Smooth muscle cell of the brain vasculature (primary cell): ENCODE measurements around the gene FGGY.

Experiments used
- DNase-seq: peaks from one replicate; pipeline ENCODE4 v3.0.0-alpha.2; 2012; ENCODE audit warnings: low read depth, low spot score

FGGY gene

DNA sequence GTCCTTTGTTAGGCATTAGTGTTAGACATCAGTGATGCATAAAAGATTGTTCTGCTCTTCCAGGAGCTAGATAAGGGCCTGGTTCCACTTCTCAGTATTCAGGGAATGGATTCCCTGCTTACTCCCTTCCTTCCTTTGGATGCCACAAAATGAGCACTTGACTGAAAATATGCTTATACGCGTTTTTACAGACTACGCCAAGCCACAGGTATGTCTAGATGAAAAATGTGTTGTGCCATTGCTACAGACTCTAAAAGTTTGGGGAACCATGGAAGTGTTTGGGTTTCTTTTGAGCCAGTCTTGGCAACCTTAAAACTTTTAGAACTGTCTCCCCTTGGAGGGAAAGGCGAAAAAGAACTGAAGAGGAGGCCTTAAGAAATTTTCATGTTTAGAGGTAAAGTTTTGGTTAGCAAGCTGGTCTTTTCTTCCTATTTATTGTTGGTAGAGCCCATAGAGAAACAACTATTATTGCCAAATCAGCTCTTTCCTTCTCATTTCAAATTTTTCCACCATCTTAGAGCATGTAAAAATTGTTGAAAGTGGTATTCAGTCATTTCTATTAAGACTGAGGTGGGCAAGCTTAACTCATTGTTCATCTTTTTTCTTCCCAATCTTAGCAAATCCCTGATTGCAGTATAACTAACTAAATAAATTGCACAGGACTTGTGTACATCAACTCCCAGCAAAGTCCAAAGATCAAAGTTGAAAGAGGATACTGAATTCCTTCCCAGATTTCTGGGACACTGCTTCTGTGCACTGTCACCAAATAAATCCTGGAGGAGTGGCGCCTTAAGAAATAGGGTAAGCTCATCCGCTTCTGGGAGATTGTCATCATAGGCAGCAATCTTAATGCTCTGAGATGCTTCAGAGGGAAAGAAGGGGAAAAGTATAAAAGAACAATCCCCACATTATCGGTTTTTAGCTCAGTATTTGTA is 18.9 kb downstream of the FGGY start:
- DNase-seq, result no peak

DNA sequence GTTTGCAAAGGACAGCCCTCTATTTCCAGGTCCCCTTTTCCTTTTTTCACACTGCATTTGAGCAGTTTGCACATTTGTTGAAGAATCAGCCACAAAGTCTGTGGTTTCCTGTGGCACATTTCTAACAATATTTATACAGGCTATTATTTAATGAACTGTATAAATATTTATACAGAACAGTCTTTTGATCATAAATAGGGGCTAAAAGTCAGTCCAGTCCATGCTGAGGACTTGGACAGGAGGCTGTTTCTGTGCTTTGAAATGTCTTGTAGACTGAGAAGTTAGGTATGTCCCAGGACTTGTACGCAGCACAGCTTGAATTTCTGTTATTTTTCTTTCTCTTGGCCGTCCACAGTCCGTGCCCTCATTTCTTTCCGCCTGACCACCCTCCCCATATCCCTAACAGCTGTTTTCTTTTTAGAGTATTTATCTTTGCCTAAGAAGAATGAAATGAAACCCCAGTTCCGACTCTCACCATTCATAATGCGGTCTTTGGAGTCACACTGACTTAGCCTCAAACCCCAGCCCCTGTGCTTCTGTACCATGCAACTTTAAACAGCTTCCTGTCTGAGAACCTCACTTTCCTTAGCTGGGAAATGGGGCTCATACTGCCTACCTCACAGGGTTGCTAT is 19.7 kb downstream of the FGGY start:
- DNase-seq, result peak; percentile 94

DNA sequence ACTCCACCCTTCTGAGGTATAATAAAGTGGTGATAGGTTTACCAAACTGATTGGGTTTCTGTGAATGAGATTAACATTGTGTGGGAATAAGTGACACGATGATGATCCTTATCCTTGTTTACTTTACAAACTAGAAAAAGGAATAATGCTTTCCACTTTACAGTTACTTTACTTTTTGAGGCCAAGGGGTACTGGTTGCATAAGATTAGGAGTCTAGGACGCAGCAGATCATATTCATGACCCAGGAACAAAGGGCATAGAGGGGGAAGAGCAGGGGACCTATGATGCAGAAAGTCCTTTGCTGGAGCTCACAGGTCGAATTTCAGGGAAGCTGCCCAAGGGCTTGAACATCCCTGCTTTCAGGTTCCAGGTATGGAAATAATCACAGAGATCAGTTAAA is 20.4 kb downstream of the FGGY start:
- DNase-seq, result no peak

DNA sequence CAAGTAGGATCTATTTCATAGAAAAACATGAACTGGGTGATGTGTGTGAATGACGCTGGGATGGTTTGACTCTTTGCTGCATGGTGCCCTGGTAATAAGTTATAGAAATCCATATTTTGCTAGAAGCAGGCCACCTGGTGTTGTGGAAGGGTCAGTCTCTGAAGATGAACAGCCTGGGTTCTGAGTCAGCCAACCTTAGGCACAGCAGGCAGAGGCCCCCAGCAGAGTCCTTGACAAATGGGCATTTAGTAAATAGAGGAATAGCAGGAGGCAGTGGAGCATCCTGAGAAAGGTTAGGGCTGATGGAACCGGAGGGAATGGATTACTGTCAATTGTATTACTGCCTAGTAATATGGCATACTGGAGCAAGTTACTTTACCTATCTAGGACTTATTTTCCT is 20.9 kb downstream of the FGGY start:
- DNase-seq, result peak; percentile 93

DNA sequence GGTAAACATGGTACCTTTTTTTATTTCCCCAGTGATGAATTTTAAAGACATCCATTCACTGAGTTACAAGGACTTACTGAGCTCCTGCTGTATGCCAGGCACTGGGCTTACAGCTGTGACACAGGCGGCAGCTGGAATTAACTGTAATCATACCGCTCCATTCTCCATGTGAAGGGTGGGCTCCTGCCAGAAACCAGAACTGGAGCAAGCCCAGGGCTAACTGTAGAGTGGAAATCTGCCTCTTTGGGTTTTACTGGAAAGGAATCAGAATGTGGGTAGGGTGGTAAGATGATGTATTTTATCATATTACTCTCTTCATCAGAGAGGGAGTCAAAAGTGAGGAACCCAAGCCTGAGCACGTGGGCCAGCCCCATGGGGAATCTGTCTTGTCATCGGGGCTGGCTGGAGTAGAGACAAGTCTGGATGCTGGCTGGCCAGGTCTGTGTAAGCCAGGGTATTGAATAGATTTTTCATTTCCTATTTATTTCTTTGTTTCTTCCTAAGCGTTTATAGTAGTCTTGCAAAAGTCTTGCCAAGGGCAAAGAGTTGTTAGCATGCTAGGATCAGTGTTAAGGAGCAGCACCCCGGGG is 21.5 kb downstream of the FGGY start:
- DNase-seq, result no peak

DNA sequence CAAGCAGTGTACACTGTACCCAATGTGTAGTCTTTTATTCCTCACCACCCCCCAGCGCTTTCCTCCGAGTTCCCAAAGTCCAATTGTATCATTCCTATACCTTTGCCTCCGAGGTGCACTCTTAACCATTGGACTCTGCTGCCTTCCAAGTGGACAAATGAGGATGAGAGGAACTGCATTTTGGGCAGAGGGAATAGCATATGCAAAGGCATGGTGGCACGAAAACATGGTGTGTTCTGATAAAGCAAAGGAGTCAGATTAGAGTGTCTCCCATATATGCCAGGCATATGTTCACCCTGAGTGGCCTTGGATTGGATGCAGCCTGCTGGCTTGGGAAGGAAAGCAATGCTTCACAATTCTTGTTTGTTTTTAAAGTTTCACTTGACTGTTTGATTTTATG is 25.5 kb downstream of the FGGY start:
- DNase-seq, result no peak

DNA sequence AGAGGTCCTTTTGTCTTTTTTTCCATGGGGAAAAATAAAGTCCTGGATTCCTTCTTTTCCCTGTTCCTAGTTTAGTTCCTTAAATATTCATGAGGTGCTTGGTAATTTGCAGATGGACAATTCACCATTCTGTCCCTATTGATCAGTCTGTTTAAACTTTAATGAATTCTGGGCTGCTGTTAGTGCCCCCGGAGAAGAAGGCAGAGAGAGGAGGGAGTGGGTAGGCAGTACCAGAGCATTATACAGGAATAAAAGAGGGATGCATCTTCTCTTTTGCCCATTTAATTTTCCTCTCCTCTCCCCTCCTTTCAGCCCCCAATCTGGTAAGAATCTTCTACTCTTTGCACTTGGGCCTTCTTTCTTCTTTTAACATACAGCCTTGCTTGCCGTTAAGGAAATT is 25.9 kb downstream of the FGGY start:
- no peak for DNase-seq

DNA sequence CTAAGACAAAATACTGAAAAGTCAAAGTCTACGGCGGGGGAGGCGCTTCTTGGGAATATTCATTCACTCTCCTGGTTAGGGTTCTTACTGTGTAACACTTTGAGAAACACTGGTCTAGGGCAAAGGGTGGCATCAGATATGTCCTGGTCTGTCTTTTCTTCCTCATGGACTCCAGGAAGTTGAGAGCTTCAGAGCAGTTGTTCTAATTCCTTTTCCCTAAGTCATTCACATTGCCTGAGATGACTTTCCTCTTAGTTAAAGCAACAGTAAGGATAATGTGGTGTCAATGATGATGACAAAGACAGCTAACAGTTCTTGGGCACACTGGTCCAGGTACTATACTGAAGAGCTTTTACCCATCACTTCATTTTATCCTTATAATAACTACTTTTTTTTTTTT is 27.0 kb downstream of the FGGY start:
- DNase-seq, result no peak

DNA sequence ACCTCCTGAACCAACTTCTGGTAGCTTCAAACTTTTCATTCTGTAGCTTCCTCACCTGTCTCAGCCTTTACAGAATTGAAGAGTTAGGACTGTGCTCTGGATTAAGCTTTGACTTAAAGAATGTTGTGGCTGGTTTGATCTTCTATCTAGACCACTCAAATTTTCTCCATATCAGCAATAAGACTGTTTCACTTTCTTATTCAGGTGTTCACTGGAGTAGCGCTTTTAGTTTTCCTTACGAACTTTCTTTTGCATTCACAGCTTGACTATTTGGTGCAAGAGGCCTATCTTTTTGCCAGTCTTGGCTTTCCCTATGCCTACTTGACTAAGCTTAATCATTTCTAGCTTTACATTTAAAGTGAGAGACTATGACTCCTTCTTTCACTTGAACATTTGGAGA is 31.5 kb downstream of the FGGY start:
- no peak for DNase-seq

DNA sequence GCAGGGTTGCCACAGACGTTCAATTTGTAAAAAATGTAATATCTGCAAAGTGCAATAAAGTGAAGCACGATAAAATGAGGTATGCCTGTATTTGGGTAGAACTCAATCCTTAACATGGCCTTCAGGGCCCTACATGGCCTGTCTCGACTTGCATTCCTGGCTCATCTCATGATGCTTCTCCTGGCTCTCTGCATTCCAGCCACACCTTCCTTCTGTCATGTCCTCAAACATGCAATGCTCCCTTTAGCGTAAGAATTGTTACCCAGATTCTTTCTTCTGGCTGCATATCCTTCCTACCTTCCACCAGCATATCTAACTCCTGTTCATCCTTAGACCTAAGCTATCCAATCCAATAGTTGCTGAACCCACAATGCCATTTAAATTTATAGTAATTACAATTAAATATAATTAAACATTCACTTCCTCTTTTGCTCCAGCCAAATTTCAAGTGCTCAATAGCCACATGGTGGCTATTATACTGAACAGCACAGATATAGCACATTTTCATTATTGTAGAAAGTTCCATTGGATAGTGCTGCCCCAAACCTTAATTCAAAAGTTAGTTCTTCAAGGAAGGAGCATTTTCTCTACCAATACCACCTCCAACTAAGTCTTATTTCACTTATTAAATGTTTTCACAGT is 32.6 kb downstream of the FGGY start:
- no peak for DNase-seq

DNA sequence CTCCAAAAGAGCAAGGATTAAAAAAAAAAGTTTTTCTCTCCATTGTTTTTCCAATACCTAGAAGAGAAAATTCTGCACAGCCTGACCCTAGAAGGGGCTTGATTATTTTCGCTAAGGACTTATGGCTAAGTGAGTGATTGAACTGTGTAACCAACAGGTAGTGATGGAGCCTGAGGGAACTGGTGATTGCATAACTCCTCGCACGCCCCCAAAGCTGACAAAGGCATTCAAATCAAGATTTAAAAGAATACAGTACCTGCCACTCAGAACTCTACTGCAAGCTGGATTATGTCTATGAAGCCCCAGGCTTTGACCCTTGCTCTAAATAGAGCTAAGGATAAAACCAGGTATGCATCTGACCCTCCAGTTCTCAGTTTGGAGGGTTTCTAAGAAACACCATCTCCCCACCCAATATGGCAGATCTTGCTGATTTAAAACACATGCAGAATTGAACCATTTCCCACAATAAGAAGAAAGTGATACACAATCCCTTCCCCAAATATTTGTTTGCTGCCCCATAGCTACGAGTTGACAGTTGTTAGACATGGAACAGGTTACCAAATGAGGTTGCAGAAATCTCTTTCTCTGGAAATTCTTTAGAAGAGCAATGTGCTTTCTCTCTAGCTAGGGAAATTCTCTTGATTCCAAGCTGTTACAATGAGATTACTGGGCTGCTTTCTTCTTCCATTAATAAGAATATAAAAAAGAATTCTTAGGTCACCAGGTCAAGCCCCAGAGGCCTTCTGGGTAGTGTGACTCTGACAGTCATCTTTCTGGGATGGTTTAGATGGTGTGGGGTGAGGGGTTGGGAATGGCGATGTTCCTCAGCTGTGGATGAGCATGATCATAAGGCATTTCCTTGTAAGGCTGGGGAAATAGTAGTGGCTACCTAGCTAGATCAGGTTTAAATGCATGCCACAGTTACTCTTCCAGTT is 35.1 kb downstream of the FGGY start:
- no peak for DNase-seq

DNA sequence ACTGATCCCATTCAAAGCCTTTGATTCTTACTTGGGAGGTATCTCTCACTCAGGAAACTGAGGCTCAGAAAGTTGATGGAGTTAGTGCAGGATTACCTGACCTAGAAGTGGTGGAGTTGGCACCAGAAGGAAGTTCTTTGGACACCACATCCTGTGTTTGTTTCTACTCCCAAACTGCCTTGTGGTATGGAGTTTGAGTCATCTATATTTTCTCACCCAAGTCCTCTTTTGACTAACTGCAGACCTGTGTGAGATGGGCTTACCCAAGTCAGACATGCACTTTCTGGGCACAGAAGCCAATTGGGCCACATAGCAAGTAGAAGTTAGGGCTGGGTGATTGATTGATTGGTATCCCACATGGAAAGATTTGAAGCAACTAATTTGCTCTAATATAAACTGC is 36.1 kb downstream of the FGGY start:
- no peak for DNase-seq

DNA sequence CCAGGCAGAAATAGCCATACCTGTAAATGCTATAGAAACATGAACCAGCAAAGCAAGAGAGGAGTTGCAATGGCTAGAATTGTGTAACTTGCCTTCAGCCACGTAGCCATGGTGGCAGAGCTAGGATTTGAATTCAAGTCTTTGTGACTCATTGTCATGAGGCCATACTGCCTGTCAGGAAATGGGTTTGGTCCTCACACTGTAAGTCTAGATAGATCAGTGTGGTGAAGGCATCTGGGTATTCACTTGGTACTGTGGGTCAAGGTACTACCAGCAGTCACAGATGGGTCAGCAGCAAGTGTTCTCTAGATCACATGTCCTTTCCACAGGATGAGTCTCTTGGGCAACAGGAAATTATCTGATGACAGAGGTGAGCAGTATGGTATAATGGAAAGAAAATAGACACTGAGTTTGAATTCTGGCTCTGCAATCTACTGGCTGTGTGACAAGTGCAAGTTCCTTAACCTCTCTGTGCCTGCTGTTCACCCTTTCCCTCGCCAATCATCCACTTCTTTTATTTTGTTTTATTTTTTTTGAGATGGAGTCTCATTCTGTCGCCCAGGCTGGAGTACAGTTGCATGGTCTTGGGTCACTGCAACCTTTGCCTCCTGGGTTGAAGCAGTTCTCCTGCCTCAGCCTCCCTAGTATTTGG is 36.9 kb downstream of the FGGY start:
- no peak for DNase-seq

DNA sequence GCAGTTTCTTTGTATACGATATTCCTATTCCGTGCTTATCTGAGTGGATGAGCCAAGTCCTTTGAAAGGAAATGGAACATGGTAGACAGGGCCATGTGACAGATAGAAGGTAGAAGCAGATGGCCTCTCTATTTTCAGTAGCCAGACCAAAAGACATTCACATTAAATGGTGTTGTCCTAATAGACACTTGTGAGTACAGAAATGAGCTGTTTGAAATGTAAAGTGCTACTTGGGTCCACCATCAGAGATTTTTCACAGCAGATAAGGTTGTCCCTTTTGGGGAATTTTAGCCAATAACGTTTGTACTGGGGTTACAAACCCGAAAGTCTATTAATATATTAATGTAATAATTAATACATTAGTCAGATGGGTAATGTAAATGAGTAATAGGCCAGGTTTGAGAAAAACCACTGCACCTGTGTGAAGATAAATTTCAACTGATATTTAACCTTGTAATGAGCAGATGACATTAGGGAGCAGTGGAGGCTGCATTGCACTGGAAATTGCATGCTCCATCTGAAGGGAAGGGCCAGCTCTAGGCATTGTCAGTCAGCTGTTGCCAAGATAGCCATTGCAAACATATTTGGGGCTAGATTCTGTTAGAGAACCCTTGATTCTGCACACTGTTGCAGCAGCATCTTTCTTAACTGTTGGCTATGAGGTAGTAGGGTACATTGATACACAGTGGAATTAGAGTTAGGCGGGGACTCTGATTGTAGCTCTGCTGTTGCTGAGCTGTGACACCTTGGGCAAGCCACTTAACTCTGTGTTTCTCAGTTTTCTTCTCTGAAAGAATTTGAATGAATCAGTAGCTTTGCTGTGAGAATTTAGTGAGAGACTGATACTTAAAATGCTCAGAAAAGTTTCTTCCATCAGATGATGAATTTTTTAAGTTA is 43.8 kb downstream of the FGGY start:
- DNase-seq, result no peak

DNA sequence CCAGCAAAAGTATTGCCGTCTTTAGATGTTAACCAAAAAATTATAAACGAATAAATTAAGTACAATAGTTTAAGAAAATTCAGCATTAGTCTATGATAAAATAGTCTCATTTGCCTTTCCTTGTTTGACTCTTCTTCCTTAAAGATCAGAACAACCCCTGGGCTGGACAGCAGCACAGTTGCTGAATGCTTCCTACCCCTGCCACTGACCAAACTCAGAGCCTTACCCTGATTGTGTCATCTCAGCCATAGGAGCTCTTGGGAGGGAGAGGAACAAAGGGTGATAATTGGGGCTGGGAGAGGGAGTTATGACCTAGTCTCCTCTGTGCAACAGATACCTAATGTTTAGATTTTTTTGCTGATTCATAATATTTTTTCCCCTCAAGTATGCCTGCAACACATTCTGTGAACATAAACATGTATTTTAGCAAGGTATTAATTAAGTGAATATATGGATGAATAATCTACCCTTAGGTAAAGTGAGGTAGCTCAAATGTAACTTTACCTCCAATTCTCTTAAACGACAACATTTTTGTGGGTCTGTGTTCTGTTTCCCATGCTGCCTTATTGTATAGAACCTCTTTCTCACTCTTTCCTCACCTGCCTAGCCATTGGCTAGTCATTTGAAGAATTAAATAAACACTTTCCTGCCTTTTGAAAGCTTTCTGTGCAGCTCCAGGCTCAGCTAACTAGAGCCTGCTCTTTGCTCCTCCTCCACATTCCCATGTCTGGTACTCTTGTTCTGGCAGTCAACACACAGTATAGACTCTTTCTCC is 46.1 kb downstream of the FGGY start:
- no peak for DNase-seq

DNA sequence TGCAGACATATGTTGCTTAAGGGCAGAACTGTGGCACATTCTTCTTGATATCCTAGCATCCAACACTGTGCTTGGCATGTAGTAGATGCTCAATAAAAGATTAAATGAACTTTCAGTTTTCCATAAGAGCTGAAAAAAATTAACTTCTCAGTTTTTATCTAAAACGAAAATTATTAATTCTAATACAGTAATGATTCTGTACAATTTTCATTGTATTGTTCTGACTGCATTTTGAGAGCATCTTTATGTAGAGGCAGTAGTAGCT is 46.6 kb downstream of the FGGY start:
- DNase-seq, result no peak

DNA sequence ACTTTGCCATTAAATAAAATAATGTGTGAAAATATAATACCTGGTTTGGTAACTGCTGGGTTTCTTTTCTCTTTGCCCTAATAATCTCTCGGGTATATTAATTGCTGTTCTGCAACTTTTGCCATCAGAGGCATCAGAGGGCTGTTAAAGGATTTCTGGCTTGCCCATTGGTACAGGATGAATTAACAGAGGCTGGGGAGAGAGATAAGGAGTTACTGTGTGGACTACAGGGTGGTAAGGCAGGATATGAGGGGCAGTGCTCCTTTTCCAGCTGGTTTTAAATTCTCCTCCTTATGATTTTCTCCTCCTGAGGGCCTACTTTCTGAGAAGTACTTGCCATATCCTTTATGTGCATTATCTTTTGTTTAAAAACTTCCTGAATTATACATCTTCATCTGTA is 48.3 kb downstream of the FGGY start:
- no peak for DNase-seq

DNA sequence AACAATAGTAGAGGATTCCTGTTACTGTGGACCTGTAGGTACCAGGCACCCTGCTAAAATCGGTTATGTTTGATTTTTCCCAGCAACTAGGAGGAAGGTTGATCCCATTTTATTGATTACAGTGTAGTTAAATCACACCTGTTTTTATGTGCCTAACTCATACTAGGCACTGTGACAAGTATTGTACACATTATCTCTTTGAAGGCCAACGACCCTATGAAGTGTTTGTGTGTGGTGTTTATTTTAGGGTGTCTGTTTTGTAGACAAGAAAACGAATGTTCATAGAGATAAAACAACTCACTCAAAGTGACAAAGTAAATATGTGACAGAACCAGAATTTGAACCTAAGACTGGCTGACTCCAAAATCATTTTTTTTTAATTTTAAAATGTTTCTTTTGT is 49.5 kb downstream of the FGGY start:
- DNase-seq, result no peak

DNA sequence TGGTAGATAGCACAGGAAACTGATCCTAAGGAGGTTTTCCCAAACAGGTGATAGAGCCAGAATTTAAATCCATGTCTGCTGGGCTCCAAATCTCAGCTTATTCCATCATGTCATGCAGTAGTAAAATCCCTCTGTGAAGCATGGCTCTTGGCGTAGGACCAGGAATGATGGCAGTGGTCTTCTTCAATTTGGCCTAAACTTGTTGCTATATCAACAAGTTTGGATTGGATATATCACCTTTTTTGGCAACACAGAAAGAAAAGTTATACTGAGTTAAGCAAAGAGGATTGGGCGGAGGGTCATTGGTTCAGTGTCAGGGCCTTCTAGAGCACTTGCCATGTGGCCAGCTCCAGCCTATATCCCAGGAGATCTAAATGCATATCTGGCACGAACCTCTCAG is 52.2 kb downstream of the FGGY start:
- no peak for DNase-seq
